SIG-M5 (cell line): ENCODE measurements around the gene MALRD1.
"Not testable (repeated sequence)": the region's sequence is repeated elsewhere in the genome, so short reads cannot be mapped to it uniquely, and the experiment has no call there.

Experiments used
- DNase-seq: peaks from one replicate; lab custom pipeline; 2025; lab: John Stamatoyannopoulos, UW

MALRD1 gene

GRCh38 chr10:19497026-19497425, 448.4 kb downstream of the MALRD1 start:
- no peak for DNase-seq

- no peak for DNase-seq
Observed at GRCh38 chr10:19498393-19499290, 450.0 kb downstream of the MALRD1 start.

GRCh38 chr10:19499291-19499770, 450.7 kb downstream of the MALRD1 start:
- DNase-seq, result no peak

GRCh38 chr10:19500959-19501358, 452.4 kb downstream of the MALRD1 start:
- no peak for DNase-seq

- DNase-seq, result no peak
Observed at GRCh38 chr10:19505320-19506312, 457.0 kb downstream of the MALRD1 start.

- DNase-seq, result not testable (repeated sequence)
Observed at GRCh38 chr10:19510005-19510732, 461.6 kb downstream of the MALRD1 start.

GRCh38 chr10:19518109-19518508, 469.5 kb downstream of the MALRD1 start:
- DNase-seq, result no peak

- DNase-seq, result no peak
Observed at GRCh38 chr10:19518632-19519031, 470.0 kb downstream of the MALRD1 start.

GRCh38 chr10:19531324-19531723, 482.7 kb downstream of the MALRD1 start:
- DNase-seq, result no peak

- DNase-seq, result no peak
Observed at GRCh38 chr10:19532411-19532810, 483.8 kb downstream of the MALRD1 start.

GRCh38 chr10:19541299-19541698, 492.7 kb downstream of the MALRD1 start:
- DNase-seq, result no peak

- no peak for DNase-seq
Observed at GRCh38 chr10:19546224-19546623, 497.6 kb downstream of the MALRD1 start.

- DNase-seq, result no peak
Observed at GRCh38 chr10:19549503-19549902, 500.9 kb downstream of the MALRD1 start.

GRCh38 chr10:19556666-19557065, 508.1 kb downstream of the MALRD1 start:
- DNase-seq, result no peak

GRCh38 chr10:19561181-19561580, 512.6 kb downstream of the MALRD1 start:
- no peak for DNase-seq

- no peak for DNase-seq
Observed at GRCh38 chr10:19563388-19564141, 515.0 kb downstream of the MALRD1 start.

- no peak for DNase-seq
Observed at GRCh38 chr10:19570120-19570519, 521.5 kb downstream of the MALRD1 start.

- DNase-seq, result no peak
Observed at GRCh38 chr10:19570991-19571390, 522.4 kb downstream of the MALRD1 start.

- DNase-seq, result no peak
Observed at GRCh38 chr10:19572056-19572455, 523.5 kb downstream of the MALRD1 start.

GRCh38 chr10:19576576-19576975, 528.0 kb downstream of the MALRD1 start:
- DNase-seq, result no peak

- no peak for DNase-seq
Observed at GRCh38 chr10:19577381-19577780, 528.8 kb downstream of the MALRD1 start.
